Astrocyte of the spinal cord (primary cell): ENCODE results near the gene SMCO2.

Experiments
- DNase-seq: peaks from one replicate; pipeline ENCODE4 v3.0.0; 2011; ENCODE audit warnings: low read depth, low spot score
- H3K4me3 ChIP-seq: 2 replicates; pipeline ENCODE4 v1.5.1; 2011; ENCODE audit warnings: low read depth, mild to moderate bottlenecking, low read length, moderate library complexity
- in situ Hi-C: cut with HindIII; loops from 2 replicates; pipeline ENCODE4 v1.10.0; 2017; ENCODE audit warnings: low sequenced_read_pairs
- TF ChIP-seq, protein P1 (sequence below): IDR thresholded peaks from 2 replicates; pipeline ENCODE4 v1.5.1; 2012; ENCODE audit warnings: low read depth, mild to moderate bottlenecking, low read length, inconsistent platforms

Gene SMCO2

DNA sequence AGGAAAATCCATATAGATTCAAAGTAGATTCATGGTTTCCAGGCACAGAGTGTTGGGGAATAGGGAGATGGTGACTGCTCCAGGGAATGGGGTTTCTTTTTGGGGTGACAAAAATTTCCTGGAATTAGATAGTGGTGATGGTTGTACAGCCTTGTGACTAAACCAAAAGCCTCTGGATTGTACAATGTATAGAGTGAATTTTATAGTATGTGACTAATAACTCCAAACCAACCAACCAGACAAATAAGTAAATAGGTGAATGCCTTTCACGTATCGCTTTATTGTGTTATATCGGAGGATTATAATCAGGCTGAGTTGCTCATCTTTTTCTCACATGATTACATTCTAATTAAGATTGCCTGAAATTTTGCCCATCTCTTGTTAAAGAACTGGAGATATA, 52.8 kb downstream of the SMCO2 start:
- no peak overlapping the region for H3K4me3 ChIP-seq
- TF ChIP-seq, protein P1, sequence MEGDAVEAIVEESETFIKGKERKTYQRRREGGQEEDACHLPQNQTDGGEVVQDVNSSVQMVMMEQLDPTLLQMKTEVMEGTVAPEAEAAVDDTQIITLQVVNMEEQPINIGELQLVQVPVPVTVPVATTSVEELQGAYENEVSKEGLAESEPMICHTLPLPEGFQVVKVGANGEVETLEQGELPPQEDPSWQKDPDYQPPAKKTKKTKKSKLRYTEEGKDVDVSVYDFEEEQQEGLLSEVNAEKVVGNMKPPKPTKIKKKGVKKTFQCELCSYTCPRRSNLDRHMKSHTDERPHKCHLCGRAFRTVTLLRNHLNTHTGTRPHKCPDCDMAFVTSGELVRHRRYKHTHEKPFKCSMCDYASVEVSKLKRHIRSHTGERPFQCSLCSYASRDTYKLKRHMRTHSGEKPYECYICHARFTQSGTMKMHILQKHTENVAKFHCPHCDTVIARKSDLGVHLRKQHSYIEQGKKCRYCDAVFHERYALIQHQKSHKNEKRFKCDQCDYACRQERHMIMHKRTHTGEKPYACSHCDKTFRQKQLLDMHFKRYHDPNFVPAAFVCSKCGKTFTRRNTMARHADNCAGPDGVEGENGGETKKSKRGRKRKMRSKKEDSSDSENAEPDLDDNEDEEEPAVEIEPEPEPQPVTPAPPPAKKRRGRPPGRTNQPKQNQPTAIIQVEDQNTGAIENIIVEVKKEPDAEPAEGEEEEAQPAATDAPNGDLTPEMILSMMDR = no peak
- DNase-seq = no peak
- in situ Hi-C loops = no loop called here

DNA sequence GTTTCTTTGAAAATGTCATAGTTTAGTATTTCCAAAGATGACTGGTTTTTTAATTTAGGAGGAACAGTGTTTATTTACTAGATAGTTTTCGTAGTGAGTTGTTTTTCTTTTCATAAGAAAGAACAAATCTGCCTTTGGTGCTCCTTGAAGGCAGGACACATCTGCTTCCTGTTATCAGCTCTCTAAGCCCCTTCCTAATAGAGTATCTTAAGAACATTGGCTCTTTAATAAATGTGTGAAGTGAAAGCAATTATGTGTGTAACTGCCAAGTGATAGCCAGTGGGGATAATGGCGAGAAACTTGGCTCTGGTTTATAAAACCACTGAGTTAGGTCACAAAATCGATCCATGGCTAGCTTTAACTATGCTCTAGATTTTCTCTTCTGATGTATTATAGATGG, 54.0 kb downstream of the SMCO2 start:
- no peak overlapping the region for H3K4me3 ChIP-seq
- no peak for DNase-seq
- TF ChIP-seq, protein P1 = no peak
- in situ Hi-C loops = no loop called here

DNA sequence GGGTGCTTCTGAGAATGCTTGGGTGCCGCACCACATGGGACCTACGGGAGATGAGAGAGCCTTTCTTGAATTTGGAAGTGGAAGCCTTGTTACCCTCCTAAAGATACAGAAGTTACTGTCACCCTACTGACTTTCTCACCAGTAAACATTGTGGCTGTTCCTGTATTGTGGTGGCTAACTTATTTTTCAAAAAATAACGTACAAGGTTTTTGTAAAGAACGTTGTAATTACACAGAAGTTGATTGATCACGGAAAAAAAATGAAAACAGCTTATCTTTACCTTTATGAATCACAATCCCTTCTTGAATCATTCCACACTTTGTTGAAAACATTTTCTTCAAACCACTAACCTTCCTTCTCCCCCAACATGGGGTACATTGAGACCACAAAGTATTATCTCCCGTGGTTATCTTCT, 55.5 kb downstream of the SMCO2 start:
- in situ Hi-C loops = no loop called here
- TF ChIP-seq, protein P1 = no peak
- DNase-seq = no peak
- H3K4me3 ChIP-seq = no peak overlapping the region

DNA sequence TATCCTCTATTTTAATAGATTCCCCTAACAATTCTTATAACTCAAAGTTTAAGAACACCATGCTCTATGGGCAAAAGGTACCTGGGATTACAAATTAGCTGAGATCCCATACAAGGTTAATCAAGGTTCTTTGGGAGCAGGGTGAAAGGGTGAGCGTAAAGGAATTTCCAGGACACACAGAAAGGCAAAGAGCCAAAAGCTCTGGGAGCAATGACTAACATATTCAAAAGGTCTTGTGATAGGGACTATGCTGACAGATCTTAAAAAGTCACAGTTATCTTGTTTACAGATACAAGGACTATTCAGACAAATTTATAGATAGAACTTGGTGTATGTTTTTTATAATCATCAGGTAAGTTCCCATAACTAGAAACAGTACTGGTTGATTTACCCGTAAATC, 58.0 kb downstream of the SMCO2 start:
- DNase-seq = peak; percentile 29
- in situ Hi-C loops = no loop called here
- H3K4me3 ChIP-seq = no peak overlapping the region
- TF ChIP-seq, protein P1 = no peak

DNA sequence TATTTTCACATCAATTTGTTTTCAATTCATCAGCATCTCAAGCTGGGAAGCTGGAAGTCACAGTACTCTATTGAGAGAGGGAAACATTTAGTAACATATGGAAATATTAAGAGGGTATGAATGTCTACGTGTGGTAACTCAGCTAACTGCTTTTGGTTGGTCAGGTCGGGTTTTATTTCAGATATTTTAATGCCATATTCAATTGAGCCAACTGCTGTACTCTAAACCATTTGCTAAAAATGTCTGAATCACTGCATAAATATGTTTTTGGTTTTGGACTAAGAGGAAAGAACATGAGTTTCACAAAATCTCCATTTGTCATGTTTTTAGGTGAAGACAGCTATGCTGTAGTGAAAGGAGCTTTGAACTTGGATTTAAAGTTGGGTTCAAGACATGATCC, 58.6 kb downstream of the SMCO2 start:
- TF ChIP-seq, protein P1 = no peak
- H3K4me3 ChIP-seq = no peak overlapping the region
- in situ Hi-C loops = no loop called here
- DNase-seq = peak; percentile 78

DNA sequence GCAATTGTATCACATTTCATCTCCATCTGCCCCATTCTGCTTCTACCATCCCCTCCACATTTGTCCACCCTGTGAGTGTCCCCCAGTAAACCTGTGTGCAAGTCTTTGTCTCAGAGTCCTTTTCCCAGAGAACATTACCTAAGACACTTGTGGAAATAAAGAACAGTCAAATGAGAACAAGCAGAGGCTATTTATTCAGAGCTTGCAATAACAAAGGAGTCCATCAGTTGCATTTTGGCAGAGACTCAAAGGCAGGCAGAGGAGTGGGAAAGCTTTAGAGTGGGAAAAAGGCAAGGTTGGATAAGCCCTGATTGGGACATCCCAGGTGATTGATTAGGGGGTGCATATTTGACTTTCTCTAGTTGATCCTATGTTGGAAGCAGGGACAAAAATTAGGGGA, 59.2 kb downstream of the SMCO2 start:
- H3K4me3 ChIP-seq = no peak overlapping the region
- in situ Hi-C loops = no loop called here
- TF ChIP-seq, protein P1 = no peak
- peak; percentile 53 for DNase-seq

DNA sequence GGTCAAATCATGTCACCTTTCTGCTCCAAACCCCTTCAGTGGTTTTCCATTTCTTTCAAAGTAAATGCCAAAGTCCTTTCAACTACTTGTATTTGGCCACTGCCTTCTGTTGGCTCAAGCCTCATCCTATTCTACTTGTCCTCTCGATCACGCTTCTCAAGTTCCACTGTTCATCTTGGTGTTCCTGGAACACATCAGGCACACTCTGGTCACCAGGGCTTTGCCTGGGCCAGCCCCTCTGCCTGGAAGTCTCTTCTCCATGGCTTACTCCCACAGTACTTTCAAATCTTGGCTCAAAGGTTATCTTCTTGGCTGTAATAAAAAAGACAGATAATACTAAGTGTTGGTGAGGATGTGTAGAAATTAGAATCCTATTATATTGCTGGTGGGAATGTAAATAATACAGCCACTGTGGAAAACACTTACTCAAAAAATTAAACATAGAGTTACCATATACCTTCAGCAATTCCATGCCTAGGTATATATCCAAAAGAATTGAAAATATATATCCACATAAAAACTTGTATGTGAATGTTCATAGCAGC, 60.2 kb downstream of the SMCO2 start:
- TF ChIP-seq, protein P1 = no peak

More for the DNA sequence above, 60.2 kb downstream of the SMCO2 start:
- in situ Hi-C loops = no loop called here
- DNase-seq = no peak
- H3K4me3 ChIP-seq = no peak overlapping the region
